Dermis lymphatic vessel endothelial cell (primary cell): ENCODE results near the gene CIART. TPM values are rescaled to one million over a fixed set of nuclear protein-coding genes. Genes with fewer than 3 reads are reported as not detected.

Experiments used
- total RNA-seq: library from RNA; depleted of rRNA; stranded (reverse); fragments of >200 nt; gene quantifications from 2 replicates; pipeline ENCODE4 v1.2.1, GENCODE V29; 2014

Gene CIART, protein sequence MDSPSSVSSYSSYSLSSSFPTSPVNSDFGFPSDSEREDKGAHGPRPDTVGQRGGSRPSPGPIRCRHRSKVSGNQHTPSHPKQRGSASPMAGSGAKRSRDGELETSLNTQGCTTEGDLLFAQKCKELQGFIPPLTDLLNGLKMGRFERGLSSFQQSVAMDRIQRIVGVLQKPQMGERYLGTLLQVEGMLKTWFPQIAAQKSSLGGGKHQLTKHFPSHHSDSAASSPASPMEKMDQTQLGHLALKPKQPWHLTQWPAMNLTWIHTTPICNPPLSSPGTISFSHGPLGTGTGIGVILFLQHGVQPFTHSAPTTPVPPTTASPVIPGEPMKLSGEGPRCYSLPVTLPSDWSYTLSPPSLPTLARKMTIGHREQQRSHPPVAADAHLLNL
- 2.0 TPM in 2 replicates for total RNA-seq

DNA sequence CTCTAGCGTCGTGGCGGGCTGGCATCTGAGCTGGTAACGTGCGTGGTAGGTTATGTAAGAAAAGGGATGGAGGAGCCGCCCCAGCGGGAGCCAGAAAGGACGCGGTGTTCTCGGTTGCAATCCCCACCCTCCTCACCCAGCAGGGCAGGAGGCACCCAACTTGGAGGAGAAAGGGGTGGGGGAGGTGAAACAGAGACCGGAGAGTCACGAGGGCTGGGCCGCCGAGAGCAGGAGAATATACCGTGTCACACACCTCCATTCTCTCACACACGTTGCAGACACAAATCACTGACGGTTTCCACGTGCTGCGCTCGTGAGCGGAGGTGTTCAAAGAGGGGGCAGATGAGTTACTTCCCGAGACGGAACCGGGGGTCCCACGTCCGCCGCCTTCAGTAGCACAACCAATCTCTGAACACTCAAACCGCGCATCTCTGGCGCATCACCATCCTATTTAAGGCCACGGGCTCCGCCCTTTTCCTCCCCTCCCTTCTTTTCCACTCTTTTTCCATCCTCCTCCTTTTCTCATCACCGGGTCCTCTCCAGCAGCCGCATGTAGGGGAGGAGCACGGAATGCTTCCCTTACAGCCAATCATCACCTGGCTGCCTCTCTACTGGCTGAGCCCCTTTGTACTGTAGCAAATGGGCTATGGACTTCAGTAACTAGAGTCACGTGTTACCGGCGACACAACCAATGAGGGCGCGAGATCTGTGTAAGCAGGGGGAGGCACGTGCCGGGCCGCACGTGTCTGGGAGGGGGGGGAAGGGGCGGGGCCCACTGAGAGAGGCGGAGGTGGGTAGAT is at the start of gene CIART:
Gene CIART, plus strand, starts transcription at position 797 of the 800 bp plus-strand sequence. CDS start 714 bp downstream, outside the sequence.

DNA sequence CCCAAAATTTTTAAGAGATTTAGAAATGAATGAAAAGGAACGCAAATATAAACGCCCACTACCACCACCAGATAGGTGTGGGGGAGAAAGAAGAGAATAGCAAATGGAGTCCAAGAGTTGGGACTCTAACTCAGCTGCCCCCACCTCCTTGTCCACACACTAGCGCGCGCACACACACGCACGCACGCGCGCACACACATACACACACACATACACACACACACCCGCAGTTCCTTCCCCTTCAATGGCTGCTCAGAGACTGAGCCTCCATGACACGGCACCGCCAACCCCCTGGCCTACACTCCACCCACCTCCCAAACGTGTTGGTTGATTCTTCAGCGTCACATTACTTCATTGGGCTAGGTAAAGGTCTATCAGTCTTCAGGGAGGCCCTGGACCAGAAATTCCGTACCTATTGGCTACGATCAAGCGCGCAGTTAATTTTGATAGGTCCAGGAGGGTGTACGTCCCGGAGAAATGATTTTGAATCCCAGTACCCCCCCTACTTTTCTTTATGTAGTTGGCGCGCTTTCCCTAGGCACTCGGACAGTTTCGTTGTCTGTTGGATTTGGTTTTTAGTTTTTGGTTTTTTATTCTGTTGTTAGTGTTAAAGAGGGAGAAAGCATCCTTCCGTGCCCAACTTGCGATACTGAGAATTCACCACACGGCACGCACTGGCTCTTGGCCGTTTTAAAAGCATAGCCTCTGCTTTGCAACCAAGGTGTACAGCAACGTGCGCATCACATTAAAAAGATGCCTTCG is 46.3 kb upstream of the CIART start, which contains the start of gene ANP32E:
Gene ANP32E, minus strand, starts transcription at position 261 of the 762 bp plus-strand sequence. CDS start 326 bp downstream, outside the sequence.

DNA sequence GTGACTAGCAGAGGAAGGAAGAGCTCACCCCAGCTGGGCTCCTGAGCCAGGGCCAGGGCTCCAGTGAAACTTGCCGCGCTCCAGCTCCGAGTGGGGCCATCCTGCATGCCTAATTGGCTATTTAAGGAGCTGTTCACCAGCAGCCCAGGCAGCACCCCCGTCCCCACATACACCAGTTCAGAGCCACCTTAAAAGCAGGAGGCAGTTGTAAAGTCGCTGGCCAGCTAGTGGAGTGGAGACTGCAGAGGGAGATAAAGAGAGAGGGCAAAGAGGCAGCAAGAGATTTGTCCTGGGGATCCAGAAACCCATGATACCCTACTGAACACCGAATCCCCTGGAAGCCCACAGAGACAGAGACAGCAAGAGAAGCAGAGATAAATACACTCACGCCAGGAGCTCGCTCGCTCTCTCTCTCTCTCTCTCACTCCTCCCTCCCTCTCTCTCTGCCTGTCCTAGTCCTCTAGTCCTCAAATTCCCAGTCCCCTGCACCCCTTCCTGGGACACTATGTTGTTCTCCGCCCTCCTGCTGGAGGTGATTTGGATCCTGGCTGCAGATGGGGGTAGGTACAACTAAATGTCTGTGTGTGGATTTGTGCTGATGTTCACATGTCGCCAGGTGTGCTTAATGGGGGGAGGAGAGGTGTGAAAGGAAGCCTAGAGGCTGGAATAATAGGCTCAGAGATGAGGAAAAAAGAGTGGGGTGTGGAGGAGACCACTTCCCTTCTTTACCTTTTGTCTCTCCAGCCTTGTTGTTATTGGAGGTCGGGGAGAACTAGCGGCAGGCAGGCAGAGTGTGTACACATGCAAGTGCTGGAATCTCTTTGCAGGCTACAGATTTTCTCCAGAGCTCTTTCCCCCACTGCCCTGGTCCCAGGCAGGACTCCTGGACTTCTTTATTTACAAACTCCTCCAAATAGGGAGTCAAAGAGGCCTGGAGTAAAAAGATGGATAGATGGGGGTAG is 24.4 kb upstream of the CIART start, which contains the start of gene CA14:
Gene CA14, plus strand, starts transcription at position 151 of the 962 bp plus-strand sequence. Its CDS starts 355 bp downstream, at position 506.

DNA sequence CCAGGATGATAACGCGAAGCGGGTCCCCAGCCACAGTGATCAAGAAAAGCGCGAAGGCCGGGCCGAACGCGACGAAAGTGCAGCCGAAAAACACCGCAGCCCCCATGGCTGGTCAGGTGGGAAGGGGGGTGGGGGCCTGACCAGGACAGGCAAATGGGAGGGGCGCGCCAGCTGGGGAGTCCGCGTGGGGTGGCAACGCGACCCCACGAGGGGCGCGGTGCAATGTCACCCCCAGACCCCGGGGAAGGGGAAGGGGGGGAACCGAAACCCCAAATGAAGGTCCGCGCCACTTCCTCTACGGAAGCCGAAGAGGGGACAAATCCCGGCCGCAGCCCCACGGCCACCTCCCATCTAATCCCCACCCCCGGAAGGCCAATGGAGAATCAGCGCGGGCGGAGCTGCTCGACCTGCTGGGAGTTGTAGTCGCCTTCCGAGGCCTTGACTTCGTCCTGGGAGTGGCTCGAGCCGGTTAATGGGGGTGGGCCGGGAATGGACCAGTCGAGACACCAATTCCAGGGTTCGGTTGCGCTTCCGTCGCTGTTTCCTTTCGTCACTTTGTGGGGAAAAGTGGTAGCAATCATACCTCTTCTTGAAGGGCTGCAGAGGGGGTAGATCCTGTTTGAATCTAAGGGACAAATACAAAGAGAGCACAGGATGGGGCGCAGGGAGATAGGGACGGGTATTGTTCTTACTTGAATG is 13.5 kb upstream of the CIART start, which contains the start of gene APH1A:
Gene APH1A, minus strand, starts transcription at position 312 of the 699 bp plus-strand sequence. Its CDS starts 206 bp downstream, at position 106.

DNA sequence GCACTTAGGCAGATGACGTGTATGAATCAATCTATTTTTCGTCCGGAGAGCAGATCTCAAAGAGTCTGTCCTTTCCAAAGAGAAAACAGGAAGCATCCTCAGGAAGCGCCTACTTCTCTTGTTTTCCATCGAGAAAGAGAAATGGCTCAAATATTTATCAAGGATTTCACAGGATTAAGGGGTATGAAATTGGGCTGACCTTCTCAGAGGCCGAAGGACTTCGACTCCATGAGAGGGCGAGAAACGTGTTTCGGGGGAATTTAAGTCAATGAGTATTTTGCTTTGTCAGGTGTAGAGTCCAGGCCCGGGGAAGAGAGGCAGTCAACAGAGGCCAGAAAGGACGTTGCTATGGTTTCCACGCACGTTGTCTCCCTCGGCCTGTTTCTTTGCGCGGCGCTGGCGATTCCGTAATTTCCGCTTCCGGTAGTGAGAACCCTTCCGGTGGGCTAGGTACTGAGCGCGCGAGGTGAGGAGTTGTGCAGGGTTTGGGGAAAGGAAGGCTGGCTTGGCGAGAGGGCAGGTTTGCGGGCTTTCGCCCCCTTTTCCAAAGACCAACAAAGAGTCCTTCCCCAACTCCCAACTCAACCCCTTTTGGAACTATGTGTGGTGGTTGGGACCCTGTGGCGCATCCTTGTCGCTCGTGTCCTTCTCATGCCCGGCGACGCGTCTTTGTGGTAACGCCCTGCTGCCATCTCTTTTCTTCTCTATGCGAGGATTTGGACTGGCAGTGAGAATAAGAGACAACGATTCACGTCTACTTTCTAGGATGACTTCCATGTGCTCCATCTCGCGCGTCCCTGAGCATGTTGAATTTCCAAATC is 11.3 kb downstream of the CIART start, which contains the start of gene MRPS21:
Gene MRPS21, plus strand, starts transcription at position 429 of the 821 bp plus-strand sequence. CDS start 506 bp downstream, outside the sequence.

Other genes with a start within 250 kb of the CIART start
- 22.9 and 23.4 TPM in 2 replicates for gene VPS45, start 214.8 kb upstream of the CIART start, total RNA-seq
- gene PLEKHO1, start 132.6 kb upstream of the CIART start, total RNA-seq: 37.2 and 41.7 TPM in 2 replicates
- 13.2 and 17.3 TPM in 2 replicates for gene ANP32E, start 46.4 kb upstream of the CIART start, total RNA-seq
- not detected in 2 replicates for gene CA14, start 24.8 kb upstream of the CIART start, total RNA-seq
- 146 and 168 TPM in 2 replicates for gene APH1A, start 13.5 kb upstream of the CIART start, total RNA-seq
- 0.17 and 0.54 TPM in 2 replicates for gene C1orf54, start 9.8 kb upstream of the CIART start, total RNA-seq
- 59.5 and 77.8 TPM in 2 replicates for gene MRPS21, start 11.3 kb downstream of the CIART start, total RNA-seq
- gene PRPF3, start 39.0 kb downstream of the CIART start, total RNA-seq: 24.8 and 35.8 TPM in 2 replicates
- 10.2 and 10.4 TPM in 2 replicates for gene RPRD2, start 81.6 kb downstream of the CIART start, total RNA-seq
- 6.1 and 10.7 TPM in 2 replicates for gene TARS2, start 204.9 kb downstream of the CIART start, total RNA-seq
- gene ECM1, start 225.6 kb downstream of the CIART start, total RNA-seq: 0.09 and 0.11 TPM in 2 replicates
- not detected in 2 replicates for gene FALEC, start 233.2 kb downstream of the CIART start, total RNA-seq